GM19468 (cell line): ENCODE results near the gene P2RX4.
"Not testable (repeated sequence)": the region's sequence is repeated elsewhere in the genome, so short reads cannot be mapped to it uniquely, and the experiment has no call there.

Experiments
- ATAC-seq: cut with Tn5 transposase; IDR thresholded peaks from one replicate; pipeline ENCODE4 v1.9.1; 2021; ENCODE audit warnings: mild to moderate bottlenecking, moderate library complexity, moderate number of reproducible peaks; ENCODE audit not compliant: unreplicated experiment; ENCODE audit errors: extremely low read depth

P2RX4 gene

DNA sequence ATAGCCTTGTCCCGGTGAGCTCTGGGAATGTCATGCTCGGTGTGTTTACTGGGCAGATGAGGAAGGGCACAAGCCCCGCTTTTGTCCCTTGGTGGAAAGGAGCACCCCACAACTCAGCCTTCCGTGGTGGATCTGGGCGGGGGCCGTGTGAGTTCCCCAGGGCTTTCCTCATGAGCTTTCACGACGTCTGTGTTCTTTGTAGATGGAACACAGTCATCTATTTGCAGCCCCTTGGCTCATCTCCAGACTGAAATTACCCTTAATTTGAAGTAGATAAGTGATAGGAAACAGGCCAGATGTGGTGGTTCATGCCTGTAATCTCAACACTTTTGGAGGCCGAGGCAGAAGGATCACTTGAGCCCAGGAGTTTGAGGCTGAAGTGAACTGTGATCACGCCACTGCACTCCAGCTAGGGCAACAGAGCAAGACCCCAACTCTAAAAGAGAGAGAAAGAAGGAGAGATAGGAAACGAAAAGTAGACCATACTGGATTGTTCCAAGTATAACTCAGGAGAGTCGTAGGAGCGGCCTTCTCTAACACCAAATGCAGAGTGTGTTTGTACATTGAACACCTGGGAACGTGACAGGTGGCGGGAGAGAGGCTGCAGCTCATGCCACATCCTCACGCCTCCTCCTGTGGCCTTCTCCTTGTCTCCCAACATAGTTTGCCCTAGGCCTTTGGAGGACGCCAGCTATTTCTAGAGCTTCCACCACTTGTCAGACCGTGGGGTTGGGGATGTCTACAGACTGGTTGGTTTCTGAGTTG lies 8.8 kb downstream of the P2RX4 start:
- ATAC-seq = no peak

- ATAC-seq = no peak
Measured at GRCh38 chr12:121219353-121219986, 9.5 kb downstream of the P2RX4 start.

DNA sequence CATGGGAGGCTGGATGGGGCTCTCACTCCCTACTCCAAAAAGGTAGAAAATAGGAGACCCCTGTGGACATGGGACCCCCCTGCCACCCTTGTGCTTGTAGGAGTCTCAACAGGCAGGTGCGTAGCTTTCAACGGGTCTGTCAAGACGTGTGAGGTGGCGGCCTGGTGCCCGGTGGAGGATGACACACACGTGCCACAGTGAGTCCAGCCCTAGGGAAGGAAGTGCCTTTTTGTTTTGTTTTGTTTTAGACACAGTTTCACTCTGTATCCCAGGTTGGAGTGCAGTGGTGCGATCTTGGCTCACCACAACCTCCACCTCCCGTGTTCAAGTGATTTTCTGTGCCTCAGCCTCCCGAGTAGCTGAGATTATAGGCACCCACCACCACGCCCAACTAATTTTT lies 12.9 kb downstream of the P2RX4 start:
- no peak for ATAC-seq

- ATAC-seq = no peak
Measured at GRCh38 chr12:121223292-121224285, 13.7 kb downstream of the P2RX4 start.

DNA sequence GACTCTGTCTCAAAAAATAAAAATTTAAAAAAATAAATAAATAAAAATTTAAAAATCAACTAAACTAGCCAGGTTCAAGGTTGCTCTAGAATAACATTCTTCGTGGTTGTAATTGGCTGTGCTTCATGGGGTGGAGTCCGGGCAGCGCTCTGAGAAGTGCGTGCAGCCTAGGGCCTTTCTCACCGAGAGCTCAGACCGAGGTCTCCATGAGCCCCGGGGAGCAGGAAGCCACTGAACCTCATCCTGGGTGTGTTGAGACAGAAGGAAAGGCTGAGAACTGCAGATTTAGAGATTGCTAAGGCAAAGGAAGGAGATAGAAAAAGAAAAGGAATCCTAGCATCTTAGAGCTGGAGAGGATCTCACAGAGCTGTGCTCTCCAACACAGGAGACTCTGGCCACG lies 14.7 kb downstream of the P2RX4 start:
- ATAC-seq = no peak

GRCh38 chr12:121226399-121226798 lies 16.5 kb downstream of the P2RX4 start:
- no peak for ATAC-seq

- not testable (repeated sequence) for ATAC-seq
Measured at GRCh38 chr12:121226871-121227270, 16.9 kb downstream of the P2RX4 start.

DNA sequence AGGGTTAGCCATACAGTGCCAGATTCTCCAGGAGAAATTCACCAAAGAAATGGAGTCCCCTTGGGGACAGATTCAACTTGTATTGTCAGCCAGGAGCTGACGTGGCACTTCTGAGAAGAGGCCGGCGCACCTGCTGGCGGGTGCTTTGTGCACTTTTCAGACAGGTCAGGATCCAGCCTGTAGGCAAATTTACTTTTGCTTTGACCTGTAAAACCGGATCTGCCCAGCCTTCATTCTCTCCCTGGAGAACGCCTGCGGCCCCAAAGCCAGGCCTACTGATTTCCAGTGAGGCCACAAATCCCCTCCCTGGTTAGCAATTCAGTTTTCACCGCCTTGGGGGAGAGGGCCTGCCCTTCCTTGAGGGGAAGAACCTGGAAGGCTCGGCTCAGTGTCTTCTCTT lies 17.4 kb downstream of the P2RX4 start:
- ATAC-seq = no peak

DNA sequence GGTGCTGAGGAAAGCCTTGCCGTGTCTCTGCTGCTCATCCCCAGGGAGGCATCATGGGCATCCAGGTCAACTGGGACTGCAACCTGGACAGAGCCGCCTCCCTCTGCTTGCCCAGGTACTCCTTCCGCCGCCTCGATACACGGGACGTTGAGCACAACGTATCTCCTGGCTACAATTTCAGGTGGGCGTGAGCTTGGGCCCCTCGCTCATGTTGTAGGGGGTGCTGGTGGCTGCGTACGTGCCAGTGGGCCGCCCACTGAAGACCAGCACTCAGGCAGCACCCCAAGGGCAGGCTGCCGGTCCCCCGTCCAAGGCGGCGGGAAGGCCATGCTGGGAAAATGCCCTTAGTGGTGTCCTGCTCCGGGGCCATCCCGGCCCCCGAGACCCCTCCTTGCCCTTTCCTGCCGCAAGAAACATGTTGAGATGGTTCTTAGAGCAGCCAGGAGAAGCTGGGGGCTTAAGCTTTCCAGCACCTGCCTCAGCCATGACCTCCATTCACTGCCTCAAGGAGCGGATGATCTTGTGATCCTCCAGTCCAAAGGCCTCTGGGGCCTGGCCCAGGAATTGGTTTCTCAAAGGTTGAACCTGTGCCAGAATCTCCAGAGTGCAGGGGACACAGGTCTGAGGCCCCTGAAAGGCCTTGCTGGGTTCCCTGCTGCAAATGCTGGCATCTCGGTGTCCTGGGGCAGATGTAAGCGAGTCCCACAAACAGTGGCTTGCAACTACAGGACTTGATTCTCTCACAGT lies 19.2 kb downstream of the P2RX4 start:
- no peak for ATAC-seq

DNA sequence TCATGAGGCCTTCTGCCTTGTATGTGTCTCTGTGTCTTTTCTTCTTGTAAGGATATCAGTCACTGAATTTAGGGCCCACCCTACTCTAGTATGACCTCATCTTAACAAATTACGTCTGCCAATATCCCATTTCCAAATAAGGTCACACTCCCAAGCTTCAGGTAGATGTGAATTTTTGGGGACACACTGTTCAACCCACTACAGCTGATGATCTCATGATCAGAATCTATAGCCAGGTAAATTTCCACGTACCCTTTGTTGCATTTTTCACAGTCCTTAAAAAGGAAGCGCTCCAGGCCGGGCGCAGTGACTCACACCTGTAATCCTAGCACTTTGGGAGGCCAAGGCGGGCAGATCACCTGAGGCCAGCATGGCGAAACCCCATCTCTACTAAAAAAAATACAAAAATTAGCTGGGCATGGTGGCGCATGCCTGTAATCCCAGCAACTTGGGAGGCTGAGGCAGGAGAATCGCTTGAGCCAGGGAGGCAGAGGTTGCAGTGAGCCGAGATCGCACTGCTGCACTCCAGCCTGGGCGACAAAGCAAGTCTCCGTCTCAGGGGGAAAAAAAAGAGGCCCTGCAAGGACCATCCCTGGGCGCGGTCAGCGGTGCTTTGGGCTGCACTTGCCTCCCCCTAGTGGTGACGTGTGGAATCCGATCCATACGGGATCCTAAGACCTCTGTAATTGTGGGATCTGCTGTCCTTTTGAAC lies 20.1 kb downstream of the P2RX4 start:
- not testable (repeated sequence) for ATAC-seq

GRCh38 chr12:121230538-121230907 lies 20.6 kb downstream of the P2RX4 start:
- ATAC-seq = no peak

DNA sequence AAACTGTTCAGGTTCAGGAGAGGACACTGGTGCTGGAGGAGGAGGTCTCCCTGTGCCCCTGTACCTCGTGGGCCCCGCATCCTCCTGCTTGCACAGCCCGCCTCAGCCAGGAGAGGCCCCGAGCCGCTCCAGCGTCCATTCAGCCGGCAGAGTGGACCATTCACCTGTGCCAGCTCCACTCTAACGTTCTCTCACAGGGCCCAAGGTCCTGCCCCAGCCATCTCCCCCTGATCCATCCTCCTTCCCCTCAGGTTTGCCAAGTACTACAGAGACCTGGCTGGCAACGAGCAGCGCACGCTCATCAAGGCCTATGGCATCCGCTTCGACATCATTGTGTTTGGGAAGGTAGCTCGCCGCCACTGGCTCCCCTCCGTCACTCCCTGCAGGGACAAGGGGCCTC lies 22.2 kb downstream of the P2RX4 start:
- ATAC-seq = no peak

GRCh38 chr12:121232977-121233627 lies 23.2 kb downstream of the P2RX4 start:
- no peak for ATAC-seq

GRCh38 chr12:121233628-121234020 lies 23.7 kb downstream of the P2RX4 start:
- no peak for ATAC-seq

DNA sequence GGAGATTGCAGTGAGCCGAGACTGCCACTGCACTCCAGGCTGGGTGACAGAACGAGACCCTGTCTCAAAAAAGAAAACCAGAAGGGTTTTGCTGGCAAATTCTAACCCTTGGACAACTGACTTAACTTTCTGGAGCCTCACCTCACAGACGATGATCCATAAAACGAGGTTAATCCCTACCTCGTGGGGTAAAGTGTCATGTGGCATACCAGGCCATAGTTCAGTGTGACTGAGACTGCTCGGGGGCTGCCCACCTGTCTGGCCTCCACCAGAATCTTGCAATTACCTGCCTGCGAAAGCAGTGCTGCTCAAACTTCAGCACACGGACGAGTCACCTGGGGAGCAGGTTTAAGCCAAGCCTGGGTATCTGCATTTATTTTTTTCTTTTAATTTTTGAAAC lies 26.8 kb downstream of the P2RX4 start:
- ATAC-seq = no peak

- ATAC-seq = no peak
Measured at GRCh38 chr12:121237415-121237814, 27.5 kb downstream of the P2RX4 start.

GRCh38 chr12:121238086-121238485 lies 28.2 kb downstream of the P2RX4 start:
- no peak for ATAC-seq

DNA sequence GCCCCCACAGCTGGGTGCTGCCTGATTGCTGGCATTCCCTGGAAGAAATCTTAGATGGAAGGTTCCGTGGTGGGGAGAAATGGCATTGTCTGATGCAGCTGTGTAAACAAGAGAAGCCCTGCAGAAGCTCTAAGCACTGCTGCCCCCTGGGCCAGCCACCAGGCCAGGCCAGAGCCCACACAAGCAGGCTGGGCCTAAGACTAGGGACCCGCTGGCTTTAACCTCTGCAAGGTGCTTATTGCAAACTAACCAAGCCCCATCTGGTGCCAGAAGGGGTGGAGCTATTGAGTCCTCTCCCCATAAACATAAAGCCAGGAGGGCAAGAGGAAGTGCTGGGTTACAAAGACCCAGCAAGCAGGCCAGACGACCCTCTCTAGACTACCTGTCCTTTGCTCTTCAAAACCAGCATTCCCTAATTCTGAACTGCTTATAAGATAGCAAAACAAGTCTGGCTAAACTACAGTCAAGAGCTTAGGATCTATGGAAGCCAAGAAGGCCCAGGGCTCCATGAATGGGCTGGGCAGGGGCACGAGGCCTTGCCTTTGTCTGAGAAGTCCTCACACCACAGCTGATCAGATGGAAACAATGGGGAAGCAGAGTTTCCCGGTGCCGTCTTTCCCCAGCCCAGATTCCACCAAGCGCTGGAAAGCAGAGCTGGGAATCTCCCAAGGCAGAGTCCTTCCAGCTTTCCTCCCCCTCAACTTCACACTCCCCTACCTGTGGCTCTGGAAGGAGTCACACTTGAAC lies 28.8 kb downstream of the P2RX4 start:
- no peak for ATAC-seq
